Activated CD4-positive, CD25-positive, alpha-beta regulatory T cell treated with anti-CD3 and anti-CD28 coated beads, Interleukin-2, amount 50 U/mL, for 24 hours (primary cell): ENCODE measurements around the gene CTSD.
"Not testable (repeated sequence)": the region's sequence is repeated elsewhere in the genome, so short reads cannot be mapped to it uniquely, and the experiment has no call there.

Experiments
- ATAC-seq, 2 donors: fragments of 150-1000 bp; cut with Tn5 transposase; one replicate each; pipeline ENCODE4 v1.10.0; 2021; ENCODE audit warnings: mild to moderate bottlenecking in 1 of 2, moderate library complexity in 1 of 2

CTSD gene

GRCh38 chr11:1782031-1782590, 18.4 kb upstream of the CTSD start:
- no peak for ATAC-seq

DNA sequence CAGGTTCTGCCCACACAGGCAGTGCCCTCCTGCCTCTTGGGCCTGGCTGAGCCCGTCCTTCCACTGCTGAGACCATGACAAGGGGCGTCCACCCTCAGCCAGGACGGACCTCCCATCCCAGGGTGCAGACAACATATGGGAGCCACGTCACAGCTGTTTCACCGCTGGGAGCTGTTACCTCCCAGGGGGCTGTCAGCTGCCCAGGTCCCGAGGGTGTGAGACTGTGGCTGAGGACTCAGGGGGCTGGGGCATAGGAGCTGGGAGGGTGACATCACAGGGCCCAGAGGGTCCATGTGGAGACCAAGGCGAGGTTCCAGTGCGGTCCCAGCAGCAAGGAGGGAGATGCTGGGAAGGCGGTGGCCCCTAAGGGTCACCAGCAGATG, 17.9 kb upstream of the CTSD start:
- ATAC-seq, result no peak

DNA sequence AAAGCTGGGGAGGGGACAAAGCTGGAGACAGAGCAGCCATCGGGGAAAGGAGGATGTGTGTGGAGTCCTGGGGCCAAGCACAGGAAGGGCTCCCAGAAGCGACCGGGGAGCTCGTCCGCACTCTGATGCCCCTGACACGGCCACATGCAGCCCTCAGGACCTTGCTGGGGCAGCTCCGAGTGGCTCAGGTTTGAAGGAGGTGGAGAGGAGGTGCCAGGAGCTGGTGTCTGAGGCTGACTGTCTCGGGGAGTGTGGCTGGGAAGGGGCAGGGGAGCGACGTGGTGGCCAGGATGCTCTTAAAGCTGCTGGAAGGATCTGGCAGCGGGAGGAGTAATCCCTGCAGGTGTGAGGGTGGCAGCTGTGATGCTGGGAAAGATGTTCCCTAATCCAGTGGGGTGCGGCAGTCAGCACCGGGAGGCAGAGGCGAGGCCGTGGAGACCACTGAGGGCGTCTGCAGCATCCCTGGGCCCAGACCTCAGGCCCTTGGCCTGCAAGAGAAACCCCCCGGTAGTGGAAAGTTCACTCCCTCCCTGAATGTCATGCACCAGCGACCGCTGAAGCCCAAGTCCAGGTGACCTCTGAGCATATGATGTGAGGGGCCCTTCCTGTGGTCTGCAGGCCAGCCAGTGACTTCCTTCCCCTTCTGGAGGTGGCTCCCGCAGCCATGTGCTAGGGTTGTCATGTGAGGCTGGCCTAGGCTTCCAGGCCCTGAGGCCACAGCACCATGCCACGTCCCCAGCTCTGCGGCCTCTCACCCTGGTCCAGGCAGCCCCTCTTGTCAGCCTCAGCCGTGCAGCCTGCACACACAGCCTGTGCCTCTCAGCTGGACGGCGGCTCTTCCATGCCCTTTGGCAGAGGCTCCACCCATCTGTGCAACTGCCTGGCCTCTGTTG, 17.2 kb upstream of the CTSD start:
- no peak for ATAC-seq

GRCh38 chr11:1779806-1780699, 16.3 kb upstream of the CTSD start:
- no peak for ATAC-seq

GRCh38 chr11:1779034-1779805, 15.5 kb upstream of the CTSD start:
- ATAC-seq, result no peak

DNA sequence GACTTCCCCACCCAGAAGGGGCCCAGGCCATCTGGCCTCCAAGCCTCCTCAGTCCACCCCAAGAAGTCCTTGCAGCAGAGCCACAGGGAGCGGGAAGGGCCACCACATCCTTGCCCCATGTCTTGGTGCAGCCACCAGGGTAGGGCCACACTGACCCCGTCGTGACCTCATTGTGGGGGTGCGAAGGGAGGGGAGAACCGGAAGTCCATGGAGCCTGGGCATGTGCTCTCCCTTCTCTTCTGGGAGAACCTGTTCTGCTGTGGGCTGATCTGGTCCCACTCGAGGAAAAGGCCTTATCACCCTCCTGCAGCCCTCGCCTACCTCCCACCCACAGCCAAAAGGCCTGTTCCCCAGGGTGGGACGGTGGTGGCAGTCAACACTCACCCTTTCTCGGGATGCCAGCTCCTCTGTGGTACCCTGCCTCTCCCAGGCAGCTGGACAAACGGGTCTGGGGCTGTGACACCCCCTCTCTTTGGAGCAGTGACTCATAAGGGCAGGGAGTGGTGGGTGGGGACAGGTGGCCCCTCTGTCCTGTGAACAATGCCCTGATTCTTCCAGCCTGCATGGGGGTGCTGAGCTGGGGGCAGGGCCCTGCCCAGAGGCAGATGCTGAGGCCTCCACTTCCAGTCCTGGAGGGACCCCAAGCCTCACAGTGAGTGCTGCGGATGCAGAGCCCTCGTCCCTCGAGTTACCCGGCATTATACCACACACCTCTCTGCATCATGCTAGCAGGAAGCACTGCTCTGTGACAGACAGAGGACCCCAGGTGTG, 14.6 kb upstream of the CTSD start:
- no peak for ATAC-seq

- ATAC-seq, result no peak
These were observed 14.0 kb upstream of the CTSD start for GRCh38 chr11:1777737-1778136.

- no peak for ATAC-seq
These were observed 13.4 kb upstream of the CTSD start for GRCh38 chr11:1776944-1777715.

GRCh38 chr11:1776331-1776851, 12.7 kb upstream of the CTSD start:
- ATAC-seq, result no peak

DNA sequence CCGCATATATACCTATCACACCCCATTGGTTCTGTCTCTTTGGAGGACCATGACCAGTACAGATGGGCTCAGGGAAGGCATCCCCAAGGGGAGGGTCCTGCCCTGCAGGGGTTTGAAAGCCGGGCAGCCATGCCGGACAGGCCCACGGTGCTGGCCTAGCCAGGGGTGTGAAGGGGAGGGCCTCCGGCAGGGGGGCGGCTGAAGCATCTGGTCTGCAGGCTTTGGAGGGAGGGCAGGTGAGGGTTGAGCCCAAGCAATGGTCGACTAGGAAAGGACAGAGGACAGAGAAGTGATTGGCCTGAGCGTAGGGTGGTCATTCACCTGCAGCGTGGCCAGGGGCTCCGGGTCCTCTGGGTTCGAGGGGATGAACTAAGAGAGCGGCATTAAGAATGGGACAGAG, 11.2 kb upstream of the CTSD start:
- ATAC-seq, result no peak

DNA sequence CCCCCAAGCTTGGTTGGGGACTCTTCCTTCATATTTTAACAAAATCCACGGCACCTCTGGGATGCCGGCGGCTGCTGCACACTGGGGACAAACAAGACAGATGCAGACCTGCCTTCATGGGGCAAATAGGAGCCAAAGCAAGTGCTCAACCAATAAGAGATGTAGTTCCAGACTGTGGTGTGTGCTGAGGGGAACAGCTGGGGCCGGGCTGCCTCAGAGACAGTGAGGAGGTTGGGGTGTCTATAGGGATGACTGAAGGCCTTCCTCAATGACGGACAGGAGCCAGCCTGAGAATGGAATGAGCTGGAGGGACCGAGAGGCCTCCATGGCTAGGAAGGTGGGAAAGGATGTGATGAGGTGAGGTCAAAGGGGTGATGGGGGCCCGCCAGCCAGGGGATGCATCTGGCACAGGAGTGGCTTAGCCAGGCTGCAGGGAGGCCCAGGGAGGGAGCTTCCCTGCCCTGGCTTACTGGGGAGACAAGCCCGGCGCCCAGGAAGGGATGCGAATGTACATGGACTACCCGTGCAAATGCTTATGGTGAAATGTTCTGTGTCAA, 10.3 kb upstream of the CTSD start:
- ATAC-seq, result no peak

- no peak for ATAC-seq
These were observed 9.6 kb upstream of the CTSD start for GRCh38 chr11:1773131-1773993.

GRCh38 chr11:1772270-1773130, 8.8 kb upstream of the CTSD start:
- ATAC-seq, result peak; percentile 98 to 99

- no peak for ATAC-seq
These were observed 8.0 kb upstream of the CTSD start for GRCh38 chr11:1771700-1772099.

- ATAC-seq, result no peak
These were observed 7.5 kb upstream of the CTSD start for GRCh38 chr11:1771273-1771672.

DNA sequence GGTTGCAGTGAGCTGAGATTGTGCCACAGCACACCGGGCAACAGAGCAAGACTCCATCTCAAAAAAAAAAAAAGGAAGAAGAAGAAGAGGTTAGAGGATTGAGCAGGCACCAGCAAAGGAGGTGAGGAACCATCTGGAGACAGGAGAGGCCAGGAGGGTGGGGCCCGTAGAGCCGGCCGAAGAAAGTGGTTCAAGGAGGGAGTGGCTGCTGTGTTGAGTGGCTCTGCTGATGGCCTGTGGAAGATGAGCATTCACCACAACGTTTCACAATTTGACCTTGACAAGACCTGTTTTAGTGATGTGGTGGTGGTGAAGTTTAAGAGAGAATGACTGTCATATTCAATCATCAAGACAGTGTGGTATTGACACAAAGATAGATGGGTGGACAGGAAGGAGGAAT, 6.8 kb upstream of the CTSD start:
- no peak for ATAC-seq

DNA sequence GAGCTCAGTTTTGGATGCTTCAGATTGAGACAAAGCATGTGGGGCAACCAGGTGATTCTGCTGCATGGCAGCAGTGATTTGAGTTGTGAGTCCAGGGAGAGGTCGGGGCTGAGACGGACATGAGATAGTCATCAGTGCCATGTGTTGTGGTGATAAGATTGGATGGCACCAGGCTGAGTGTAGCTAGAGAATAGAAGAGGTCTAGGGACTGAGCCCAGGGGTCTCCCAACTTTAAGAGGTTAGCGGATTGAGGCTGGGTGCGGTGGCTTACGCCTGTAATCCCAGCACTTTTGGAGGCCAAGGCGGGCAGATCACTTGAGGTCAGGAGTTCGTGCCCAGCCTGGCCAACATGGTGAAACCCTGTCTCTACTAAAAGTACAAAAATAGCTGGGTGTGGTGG, 6.3 kb upstream of the CTSD start:
- ATAC-seq, result no peak

GRCh38 chr11:1769304-1769936, 5.7 kb upstream of the CTSD start:
- ATAC-seq, result not testable (repeated sequence)
